Endodermal cell (in vitro differentiated cells): ENCODE measurements around the gene TM9SF3. TPM values are rescaled to one million over a fixed set of nuclear protein-coding genes. Genes with fewer than 3 reads are reported as not detected.

ENCODE experiments used
- DNase-seq: peaks from one replicate; pipeline ENCODE4 v3.0.0-alpha.2; 2017
- H3K27ac ChIP-seq: 2 replicates; pipeline ENCODE4 v1.5.1; 2013; ENCODE audit warnings: mild to moderate bottlenecking, low read depth, low read length, moderate library complexity
- H3K27me3 ChIP-seq: 2 replicates; pipeline ENCODE4 v1.6.1; 2013; ENCODE audit warnings: mild to moderate bottlenecking, low read length, moderate library complexity; ENCODE audit not compliant: insufficient read depth, control insufficient read depth, poor library complexity, severe bottlenecking
- H3K36me3 ChIP-seq: 2 replicates; pipeline ENCODE4 v1.7.0; 2013; ENCODE audit warnings: mild to moderate bottlenecking, low read length, moderate library complexity; ENCODE audit not compliant: control insufficient read depth, insufficient read depth
- H3K4me1 ChIP-seq: one replicate; pipeline ENCODE4 v1.7.0; 2013; ENCODE audit warnings: low read length; ENCODE audit not compliant: control insufficient read depth, insufficient read depth
- H3K4me3 ChIP-seq: 2 replicates; pipeline ENCODE4 v1.5.1; 2013; ENCODE audit warnings: mild to moderate bottlenecking, low read length, moderate library complexity
- H3K9ac ChIP-seq: 2 replicates; pipeline ENCODE4 v1.6.1; 2013; ENCODE audit warnings: mild to moderate bottlenecking, low read length, moderate library complexity; ENCODE audit not compliant: poor library complexity, severe bottlenecking; ENCODE audit errors: extremely low read depth
- H3K9me3 ChIP-seq: 2 replicates; pipeline ENCODE4 v1.6.1; 2013; ENCODE audit warnings: mild to moderate bottlenecking, low read length, moderate library complexity; ENCODE audit not compliant: control insufficient read depth
- H3K27ac Mint-ChIP-seq: 2 replicates; pipeline ENCODE4 v1.8.0; 2020; ENCODE audit warnings: mixed read lengths
- H3K27me3 Mint-ChIP-seq: 2 replicates; pipeline ENCODE4 v1.8.0; 2021; ENCODE audit warnings: mild to moderate bottlenecking, mixed read lengths; ENCODE audit not compliant: insufficient read depth
- H3K36me3 Mint-ChIP-seq: 2 replicates; pipeline ENCODE4 v1.8.0; 2020; ENCODE audit warnings: low read depth, mixed read lengths
- H3K4me1 Mint-ChIP-seq: 2 replicates; pipeline ENCODE4 v1.8.0; 2020; ENCODE audit warnings: mixed read lengths
- H3K4me3 Mint-ChIP-seq: 2 replicates; pipeline ENCODE4 v1.8.0; 2020; ENCODE audit warnings: mild to moderate bottlenecking, moderate library complexity, mixed read lengths
- H3K9me3 Mint-ChIP-seq: 2 replicates; pipeline ENCODE4 v1.8.0; 2020; ENCODE audit warnings: mild to moderate bottlenecking, mixed read lengths
- WGBS, 2 experiments: methylation state at CpG; one replicate each; pipeline versions ENCODE4 v1.1.5 to v1.1.7; 2013; ENCODE audit warnings: missing lambda C conversion rate in 2 of 2, mixed read lengths in 1 of 2; ENCODE audit not compliant: insufficient coverage in 1 of 2, insufficient read length in 1 of 2; 5-methylcytosine and 5-hydroxymethylcytosine counted together
- total RNA-seq, 2 donors: library from RNA; stranded (reverse); fragmentation: NEBNext Ultra II Directional in 1 of 2; extraction: Animal tissue kit (Norgen Biotek cat#: 25700) in 1 of 2; gene quantifications; 2 replicates in 1 of 2; 3 replicates in 1 of 2; pipeline ENCODE4 v1.2.1, GENCODE V29; 2021
- TF ChIP-seq, protein P1 (sequence below): fragments of 200-600 bp; sonication (generic); conservative IDR thresholded peaks from 2 replicates; pipeline ENCODE4 v1.5.0; 2021; ENCODE audit warnings: antibody characterized with exemption, mild to moderate bottlenecking

The TM9SF3 gene
- total RNA-seq, 2 donors from 2014 or later = 134 to 137 TPM

DNA sequence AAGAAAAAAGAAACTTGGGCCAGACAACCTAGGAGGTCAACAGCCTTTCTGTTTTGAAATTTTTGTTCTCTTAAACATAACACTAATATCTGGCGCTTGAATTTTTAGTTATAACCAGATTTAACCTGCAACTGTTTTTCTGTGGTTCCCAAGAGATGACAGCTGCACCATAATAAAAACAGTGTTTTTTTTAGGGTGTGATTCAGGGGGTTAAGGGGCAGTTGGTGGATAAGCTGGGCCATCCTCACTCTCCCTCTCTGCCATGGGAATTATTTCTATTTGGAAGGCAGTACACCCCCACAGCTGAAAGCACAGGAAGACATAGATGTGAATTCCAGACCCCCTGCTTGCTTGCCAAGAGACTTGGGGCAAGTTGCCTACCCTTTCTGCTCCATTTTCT, 20.1 kb upstream of the TM9SF3 start:
- Histone ChIP-seq H3K9ac (no peak overlapping the region), H3K4me3 (no peak overlapping the region), H3K4me1 (no peaks in the 10 kb centered on the region), H3K27me3 (no peaks in the 10 kb centered on the region), H3K9me3 (no peaks in the 10 kb centered on the region), H3K27ac (no peak overlapping the region), H3K36me3 (no peaks in the 10 kb centered on the region)
- H3K4me3 Mint-ChIP-seq = no peak overlapping the region
- H3K27me3 Mint-ChIP-seq = no peaks in the 10 kb centered on the region
- H3K36me3 Mint-ChIP-seq = peaks cover 3% of the 10 kb centered on the region
- no peak for DNase-seq
- no peak overlapping the region for H3K27ac Mint-ChIP-seq
- H3K9me3 Mint-ChIP-seq = no peaks in the 10 kb centered on the region
- TF ChIP-seq, protein P1, sequence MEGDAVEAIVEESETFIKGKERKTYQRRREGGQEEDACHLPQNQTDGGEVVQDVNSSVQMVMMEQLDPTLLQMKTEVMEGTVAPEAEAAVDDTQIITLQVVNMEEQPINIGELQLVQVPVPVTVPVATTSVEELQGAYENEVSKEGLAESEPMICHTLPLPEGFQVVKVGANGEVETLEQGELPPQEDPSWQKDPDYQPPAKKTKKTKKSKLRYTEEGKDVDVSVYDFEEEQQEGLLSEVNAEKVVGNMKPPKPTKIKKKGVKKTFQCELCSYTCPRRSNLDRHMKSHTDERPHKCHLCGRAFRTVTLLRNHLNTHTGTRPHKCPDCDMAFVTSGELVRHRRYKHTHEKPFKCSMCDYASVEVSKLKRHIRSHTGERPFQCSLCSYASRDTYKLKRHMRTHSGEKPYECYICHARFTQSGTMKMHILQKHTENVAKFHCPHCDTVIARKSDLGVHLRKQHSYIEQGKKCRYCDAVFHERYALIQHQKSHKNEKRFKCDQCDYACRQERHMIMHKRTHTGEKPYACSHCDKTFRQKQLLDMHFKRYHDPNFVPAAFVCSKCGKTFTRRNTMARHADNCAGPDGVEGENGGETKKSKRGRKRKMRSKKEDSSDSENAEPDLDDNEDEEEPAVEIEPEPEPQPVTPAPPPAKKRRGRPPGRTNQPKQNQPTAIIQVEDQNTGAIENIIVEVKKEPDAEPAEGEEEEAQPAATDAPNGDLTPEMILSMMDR = no peak
- peaks cover 4% of the 10 kb centered on the region for H3K4me1 Mint-ChIP-seq
- WGBS, 2 experiments = 75 to 100% methylated on average over 1 of the region's 1 CpG

DNA sequence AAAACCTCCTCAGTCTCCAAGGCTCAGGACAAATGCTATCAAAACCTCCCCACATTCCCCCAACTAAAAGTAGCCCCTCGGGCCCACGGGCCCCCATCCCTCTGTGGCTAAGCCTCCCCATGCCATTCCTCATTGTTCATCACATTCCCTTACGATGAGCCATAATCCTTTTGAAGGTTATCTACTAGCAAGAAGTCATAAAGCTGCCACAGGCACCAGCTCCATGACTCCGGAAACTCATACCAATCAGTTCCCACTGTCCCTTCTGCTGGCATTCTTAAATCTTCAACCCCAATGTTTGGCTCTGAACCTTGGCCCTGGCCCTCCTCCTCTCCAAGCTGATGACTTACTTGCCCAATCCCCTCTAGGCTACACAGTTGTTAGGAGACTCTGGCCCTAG, 19.4 kb upstream of the TM9SF3 start:
- Mint-ChIP-seq H3K27me3 (no peaks in the 10 kb centered on the region), H3K4me3 (no peak overlapping the region), H3K27ac (no peak overlapping the region), H3K36me3 (peaks cover 3% of the 10 kb centered on the region), H3K9me3 (no peaks in the 10 kb centered on the region), H3K4me1 (peaks cover 4% of the 10 kb centered on the region)
- TF ChIP-seq, protein P1 = no peak
- Histone ChIP-seq H3K9me3 (no peaks in the 10 kb centered on the region), H3K4me1 (no peaks in the 10 kb centered on the region), H3K36me3 (no peaks in the 10 kb centered on the region), H3K27me3 (no peaks in the 10 kb centered on the region), H3K9ac (no peak overlapping the region), H3K27ac (no peak overlapping the region), H3K4me3 (no peak overlapping the region)
- DNase-seq = no peak
- 84 to 88% methylated on average over 2 to 4 of the region's 4 CpGs for WGBS, 2 experiments

DNA sequence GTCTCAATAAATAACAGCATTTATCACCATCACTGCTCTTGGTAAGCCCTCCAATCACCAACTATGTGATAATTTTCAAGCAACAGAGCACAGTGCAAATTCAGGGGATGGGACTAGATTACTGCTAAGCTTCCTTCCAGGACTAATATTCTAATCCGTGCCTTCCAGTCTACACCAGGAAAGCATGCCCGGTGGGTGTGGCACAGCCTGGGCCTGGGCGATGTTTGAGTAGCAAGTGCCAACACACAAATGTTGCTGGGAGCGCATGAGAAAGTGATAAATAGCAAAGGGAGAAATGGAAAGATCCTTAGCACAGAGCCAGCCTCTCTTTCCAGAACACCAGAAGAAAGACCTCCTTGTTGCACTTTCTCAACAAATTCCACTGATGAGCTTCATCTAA, 13.5 kb upstream of the TM9SF3 start:
- TF ChIP-seq, protein P1 = no peak
- no peak overlapping the region for H3K4me3 ChIP-seq
- Mint-ChIP-seq H3K9me3 (no peaks in the 10 kb centered on the region), H3K27me3 (no peaks in the 10 kb centered on the region), H3K4me3 (no peak overlapping the region), H3K27ac (no peak overlapping the region), H3K4me1 (no peaks in the 10 kb centered on the region), H3K36me3 (no peaks in the 10 kb centered on the region)
- DNase-seq = no peak
- H3K9me3 ChIP-seq = no peaks in the 10 kb centered on the region
- H3K9ac ChIP-seq = no peak overlapping the region
- no peaks in the 10 kb centered on the region for H3K36me3 ChIP-seq
- no peaks in the 10 kb centered on the region for H3K27me3 ChIP-seq
- no peak overlapping the region for H3K27ac ChIP-seq
- H3K4me1 ChIP-seq = no peaks in the 10 kb centered on the region
- 96 to 100% methylated on average over 1 to 4 of the region's 4 CpGs for WGBS, 2 experiments
